H1 (cell line): ENCODE results near the gene NPIPA7. TPM values are rescaled to one million over a fixed set of nuclear protein-coding genes. Genes with fewer than 3 reads are reported as not detected.
"Not testable (repeated sequence)": the region's sequence is repeated elsewhere in the genome, so short reads cannot be mapped to it uniquely, and the experiment has no call there.

Experiments used
- CTCF ChIA-PET: fragments of 300-600 bp; sonication (Branson Sonifier 250); formaldehyde crosslinking; loops from one replicate; lab custom pipeline; 2021; ENCODE audit not compliant: partially characterized antibody; lab: Charles Lee
- POLR2A ChIA-PET: fragments of 300-600 bp; sonication (Branson Sonifier 250); formaldehyde crosslinking; loops from one replicate; lab custom pipeline; 2021; ENCODE audit warnings: inconsistent platforms; ENCODE audit not compliant: partially characterized antibody; lab: Charles Lee
- DNase-seq, 2 experiments: peaks; one replicate each; pipeline versions ENCODE4 v3.0.0 to v3.0.0-alpha.2; 2010 to 2022; ENCODE audit warnings: low spot score in 2 of 2, low read depth in 1 of 2, mixed read lengths in 1 of 2
- FAIRE-seq: peaks from 2 replicates; lab custom pipeline; 2011; peaks lifted over from hg19 to GRCh38; lab: Jason Lieb, UNC
- H2AFZ ChIP-seq: 2 replicates; pipeline ENCODE4 v1.8.1; 2012; ENCODE audit warnings: low read length, inconsistent platforms
- H2AK5ac ChIP-seq: 2 replicates; pipeline ENCODE4 v1.6.1; 2013; ENCODE audit warnings: low read depth, low read length
- H2BK120ac ChIP-seq: replicated peaks from 2 replicates; pipeline ENCODE3; 2013; ENCODE audit warnings: low read depth, low read length, inconsistent platforms
- H2BK12ac ChIP-seq: 2 replicates; pipeline ENCODE4 v1.6.1; 2013; ENCODE audit warnings: low read depth, low read length
- H2BK15ac ChIP-seq: 2 replicates; pipeline ENCODE4 v1.6.1; 2013; ENCODE audit warnings: low read length
- H2BK20ac ChIP-seq: 2 replicates; pipeline ENCODE4 v1.6.1; 2013; ENCODE audit warnings: low read length
- H2BK5ac ChIP-seq: 2 replicates; pipeline ENCODE4 v1.6.1; 2013; ENCODE audit warnings: low read depth, low read length
- H3K14ac ChIP-seq: 2 replicates; pipeline ENCODE4 v1.6.1; 2013; ENCODE audit warnings: inconsistent platforms; ENCODE audit not compliant: insufficient read length
- H3K18ac ChIP-seq: 2 replicates; pipeline ENCODE4 v1.6.1; 2013; ENCODE audit warnings: low read length; ENCODE audit errors: extremely low read depth
- H3K23ac ChIP-seq: 2 replicates; pipeline ENCODE4 v1.6.1; 2013; ENCODE audit warnings: inconsistent platforms; ENCODE audit not compliant: insufficient read length
- H3K23me2 ChIP-seq: 2 replicates; pipeline ENCODE4 v1.6.1; 2013; ENCODE audit warnings: low read depth, low read length
- H3K27ac ChIP-seq: 2 replicates; pipeline ENCODE4 v1.6.1; 2011; ENCODE audit warnings: low read depth, low read length, inconsistent platforms
- H3K27me3 ChIP-seq, 4 experiments: replicated peaks in 1 of 4; 1 replicate in 1 of 4; 2 replicates in 3 of 4; pipeline versions ENCODE4 v1.6.1 to v1.8.1; 2011 to 2013; ENCODE audit warnings: low read length in 3 of 4, mild to moderate bottlenecking in 3 of 4, inconsistent platforms in 2 of 4, mixed read lengths in 2 of 4, moderate library complexity in 1 of 4; ENCODE audit not compliant: control insufficient read depth in 3 of 4, insufficient read depth in 3 of 4; ENCODE audit errors: extremely low read depth in 1 of 4
- H3K36me3 ChIP-seq, 4 experiments: 2 replicates each; pipeline versions ENCODE4 v1.6.1 to v1.8.1; 2011 to 2013; ENCODE audit warnings: mild to moderate bottlenecking in 4 of 4, low read length in 3 of 4, moderate library complexity in 2 of 4, control low read depth in 1 of 4, inconsistent platforms in 1 of 4; ENCODE audit not compliant: insufficient read depth in 4 of 4, control insufficient read depth in 2 of 4
- H3K4ac ChIP-seq: replicated peaks from 2 replicates; pipeline ENCODE3; 2013; ENCODE audit warnings: low read length, low read depth, mixed read lengths, inconsistent platforms; ENCODE audit not compliant: insufficient read length
- H3K4me1 ChIP-seq, 4 experiments: replicated peaks in 1 of 4; 1 replicate in 1 of 4; 2 replicates in 3 of 4; pipeline versions ENCODE4 v1.6.1 to v1.8.1; 2011 to 2013; ENCODE audit warnings: low read length in 3 of 4, inconsistent platforms in 2 of 4, mixed read lengths in 1 of 4; ENCODE audit not compliant: insufficient read depth in 4 of 4, control insufficient read depth in 3 of 4
- H3K4me2 ChIP-seq, 2 experiments: 2 replicates each; pipeline versions ENCODE4 v1.6.1 to v1.8.1; 2011 to 2013; ENCODE audit warnings: low read depth in 2 of 2, low read length in 2 of 2, control low read depth in 1 of 2, inconsistent platforms in 1 of 2, mild to moderate bottlenecking in 1 of 2; ENCODE audit not compliant: insufficient read depth in 1 of 2
- H3K4me3 ChIP-seq, 4 experiments: fragments of 200-600, 300-600 bp in 1 of 4; sonication (generic), shearing (Covaris generic), sonication (Bioruptor Twin) in 1 of 4; 2 replicates each; pipeline versions ENCODE4 v1.5.1 to v1.8.1; 2011 to 2016; ENCODE audit warnings: low read length in 4 of 4, low read depth in 3 of 4, control low read depth in 2 of 4, inconsistent platforms in 2 of 4, mild to moderate bottlenecking in 2 of 4, mixed read lengths in 1 of 4, moderate library complexity in 1 of 4; ENCODE audit not compliant: insufficient read depth in 2 of 4; ENCODE audit errors: extremely low read depth in 1 of 4
- H3K56ac ChIP-seq: replicated peaks from 2 replicates; pipeline ENCODE3; 2013; ENCODE audit warnings: low read depth, mild to moderate bottlenecking, mixed read lengths, low read length, inconsistent platforms; ENCODE audit not compliant: insufficient read length
- H3K79me1 ChIP-seq: 2 replicates; pipeline ENCODE4 v1.6.1; 2013; ENCODE audit warnings: low read depth, low read length, control low read depth
- H3K79me2 ChIP-seq, 2 experiments: 2 replicates each; pipeline versions ENCODE4 v1.6.1 to v1.8.1; 2012 to 2013; ENCODE audit warnings: low read length in 2 of 2, mild to moderate bottlenecking in 2 of 2, inconsistent platforms in 1 of 2; ENCODE audit not compliant: insufficient read depth in 2 of 2, control insufficient read depth in 1 of 2
- H3K9ac ChIP-seq, 4 experiments: replicated peaks in 1 of 4; 1 replicate in 1 of 4; 2 replicates in 3 of 4; pipeline versions ENCODE4 v1.6.1 to v1.8.1; 2011 to 2013; ENCODE audit warnings: low read depth in 3 of 4, low read length in 3 of 4, control low read depth in 2 of 4, mild to moderate bottlenecking in 2 of 4, moderate library complexity in 2 of 4, inconsistent platforms in 1 of 4; ENCODE audit errors: extremely low read depth in 1 of 4
- H3K9me3 ChIP-seq, 2 experiments: 2 replicates each; pipeline versions ENCODE4 v1.6.1 to v1.8.1; 2012 to 2013; ENCODE audit warnings: mild to moderate bottlenecking in 2 of 2, moderate library complexity in 2 of 2, control low read depth in 1 of 2, inconsistent platforms in 1 of 2, low read depth in 1 of 2, low read length in 1 of 2, mixed read lengths in 1 of 2; ENCODE audit not compliant: insufficient read depth in 2 of 2
- H4K20me1 ChIP-seq, 2 experiments: replicated peaks in 1 of 2; 2 replicates each; pipeline versions ENCODE3 to v1.8.1; 2011 to 2013; ENCODE audit warnings: inconsistent platforms in 2 of 2, low read length in 2 of 2, mild to moderate bottlenecking in 1 of 2; ENCODE audit not compliant: insufficient read depth in 2 of 2, control insufficient read depth in 1 of 2
- H4K5ac ChIP-seq: 2 replicates; pipeline ENCODE4 v1.6.1; 2013; ENCODE audit warnings: low read length, low read depth, mixed read lengths, inconsistent platforms; ENCODE audit not compliant: insufficient read length
- H4K8ac ChIP-seq: 2 replicates; pipeline ENCODE4 v1.8.0; 2013; ENCODE audit warnings: mild to moderate bottlenecking, moderate library complexity, low read length, inconsistent platforms; ENCODE audit not compliant: insufficient read depth; ENCODE audit errors: extremely low read depth
- H4K91ac ChIP-seq: replicated peaks from 2 replicates; pipeline ENCODE3; 2013; ENCODE audit warnings: low read length, mixed read lengths, inconsistent platforms; ENCODE audit not compliant: insufficient read length
- WGBS, 2 experiments: shearing (Covaris generic) in 1 of 2; methylation state at CpG; one replicate each; pipeline versions ENCODE4 v1.1.6 to v1.1.7; 2013 to 2015; ENCODE audit warnings: low lambda C conversion rate in 2 of 2, mixed read lengths in 2 of 2, inconsistent platforms in 1 of 2, low coverage in 1 of 2, missing lambda C conversion rate in 1 of 2; ENCODE audit not compliant: insufficient replicate concordance in 2 of 2, insufficient coverage in 1 of 2, insufficient read length in 1 of 2; ENCODE audit errors: extremely low coverage in 1 of 2, missing lambda C conversion rate in 1 of 2; 5-methylcytosine and 5-hydroxymethylcytosine counted together
- long read RNA-seq, 2 experiments: library from RNA in 1 of 2; library from capped mRNA in 1 of 2; stranded (forward); transcript quantifications; one replicate each; pipeline ENCODE4 v2.0.0, GENCODE V29; 2021; ENCODE audit warnings: inconsistent platforms in 1 of 2
- polyA minus RNA-seq, 3 experiments: library from RNA; depleted of rRNA, polyadenylated mRNA; stranded (reverse); fragments of >200 nt; gene quantifications; 1 replicate in 2 of 3; 2 replicates in 1 of 3; pipeline ENCODE4 v1.2.3, GENCODE V29; 2011
- polyA plus RNA-seq, 7 experiments: library from polyadenylated mRNA; depleted of rRNA in 3 of 7; stranded (reverse) in 5 of 7; unstranded in 2 of 7; fragments of >200 nt in 5 of 7; fragments of 200-250 nt in 2 of 7; gene quantifications; 1 replicate in 5 of 7; 2 replicates in 1 of 7; 4 replicates in 1 of 7; pipeline versions ENCODE4 v1.2.1 to v1.2.3, GENCODE V29; 2011 to 2013; ENCODE audit warnings: missing spikeins in 2 of 7, mixed read lengths in 2 of 7
- total RNA-seq: library from RNA; stranded (reverse); fragmentation: NEBNext Ultra II Directional; extraction: Animal tissue kit (Norgen Biotek cat#: 25700); gene quantifications from 2 replicates; pipeline ENCODE4 v1.2.1, GENCODE V29; 2021

Gene NPIPA7
- total RNA-seq (7.6 and 8.6 TPM in 2 replicates), polyA plus RNA-seq (2011; rRNA removed) (28.0 and 36.5 TPM in 2 replicates), polyA minus RNA-seq (2011; rRNA and poly(A)+ RNA removed) (1.3 and 5.7 TPM in 2 replicates)
- 22.4 TPM for polyA plus RNA-seq (2011; cell fraction: cytosol; rRNA removed)
- 60.1 TPM for polyA plus RNA-seq (2011; cell fraction: nucleus; rRNA removed)
- polyA plus RNA-seq (2012, experiment 1 of 2), result 2.5 to 21.7 TPM (median 13.8 TPM) in 4 replicates
- 22.3 TPM for polyA plus RNA-seq (2012, experiment 2 of 2)
- 28.3 TPM for polyA plus RNA-seq (2013, experiment 1 of 2)
- 33.2 TPM for polyA plus RNA-seq (2013, experiment 2 of 2)
- polyA minus RNA-seq (2011; cell fraction: cytosol; rRNA and poly(A)+ RNA removed), result 6.8 TPM
- polyA minus RNA-seq (2011; cell fraction: nucleus; rRNA and poly(A)+ RNA removed), result 3.6 TPM
- long read RNA-seq, experiment 1, result 0 reads
- long read RNA-seq, experiment 2, result 0 reads

DNA sequence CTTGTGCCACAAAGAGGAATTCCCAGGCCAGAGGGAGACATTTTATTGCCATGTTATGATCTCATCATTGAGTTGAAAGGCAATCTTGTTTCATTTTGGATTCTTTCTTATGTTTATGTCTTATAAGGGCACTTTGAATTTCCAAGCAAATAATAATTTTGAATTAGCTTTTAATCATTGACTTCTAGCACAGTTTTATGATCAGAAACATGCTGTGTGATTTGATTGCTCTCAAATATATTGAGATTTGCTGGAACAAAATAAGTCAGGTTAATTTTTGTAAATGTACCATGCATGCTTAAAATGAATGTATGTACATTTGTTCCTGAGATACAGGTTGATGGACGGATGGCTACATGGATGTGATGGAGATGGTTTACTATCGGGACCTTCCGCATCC lies at the start of gene NPIPA7:
TSS of gene NPIPA7 (plus strand) at position 301 of the 400 bp plus-strand sequence. CDS start 105 bp downstream, outside the sequence.
- H3K79me1 ChIP-seq, H3K27me3 ChIP-seq, H2BK20ac ChIP-seq, H3K36me3 ChIP-seq, FAIRE-seq, H2BK5ac ChIP-seq, H2BK15ac ChIP-seq, H3K9me3 ChIP-seq, H3K27ac ChIP-seq, POLR2A ChIA-PET, H3K23ac ChIP-seq, H3K56ac ChIP-seq, H4K91ac ChIP-seq, H3K23me2 ChIP-seq, H4K20me1 ChIP-seq, H4K5ac ChIP-seq, H3K4me3 ChIP-seq, H3K14ac ChIP-seq, DNase-seq, H3K18ac ChIP-seq, H2AK5ac ChIP-seq, H3K4me2 ChIP-seq, H3K9ac ChIP-seq, H2AFZ ChIP-seq, H3K79me2 ChIP-seq, H4K8ac ChIP-seq, H2BK12ac ChIP-seq, CTCF ChIA-PET, H2BK120ac ChIP-seq, H3K4me1 ChIP-seq, H3K4ac ChIP-seq: not testable (repeated sequence)
- WGBS, 2 experiments, result no CpG with 5 or more reads among the region's 3 CpGs

DNA sequence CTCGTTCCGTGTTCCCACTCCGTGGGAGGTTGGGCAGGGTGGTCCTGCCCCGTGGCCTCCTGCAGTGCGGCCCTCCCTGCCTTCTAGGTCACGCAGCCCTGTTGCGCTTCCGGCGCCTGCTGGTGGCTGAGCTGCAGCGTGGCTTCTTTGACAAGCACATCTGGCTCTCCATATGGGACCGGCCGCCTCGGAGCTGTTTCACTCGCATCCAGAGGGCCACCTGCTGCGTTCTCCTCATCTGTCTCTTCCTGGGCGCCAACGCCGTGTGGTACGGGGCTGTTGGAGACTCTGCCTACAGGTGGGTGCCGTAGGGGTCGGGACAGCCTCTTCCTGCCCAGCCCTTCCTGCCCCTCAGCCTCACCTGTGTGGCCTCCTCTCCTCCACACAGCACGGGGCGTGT lies 47.5 kb upstream of the NPIPA7 start:
- H3K23me2 ChIP-seq, H3K23ac ChIP-seq, H3K27me3 ChIP-seq, H3K9me3 ChIP-seq, H4K91ac ChIP-seq, H3K27ac ChIP-seq, H3K14ac ChIP-seq, H3K4me1 ChIP-seq, H2AFZ ChIP-seq, DNase-seq, H3K18ac ChIP-seq, H2BK120ac ChIP-seq, H3K4ac ChIP-seq, POLR2A ChIA-PET, H3K79me1 ChIP-seq, FAIRE-seq, H4K8ac ChIP-seq, H2BK5ac ChIP-seq, H3K79me2 ChIP-seq, H4K20me1 ChIP-seq, H3K36me3 ChIP-seq, CTCF ChIA-PET, H3K9ac ChIP-seq, H3K4me3 ChIP-seq, H2BK15ac ChIP-seq, H3K56ac ChIP-seq, H4K5ac ChIP-seq, H2BK12ac ChIP-seq, H2BK20ac ChIP-seq, H3K4me2 ChIP-seq, H2AK5ac ChIP-seq: not testable (repeated sequence)
- WGBS, 2 experiments, result 96% methylated on average over 10 of the region's 23 CpGs; no CpG with 5 or more reads in 1 of the 2 experiments
